HepG2 (cell line): ENCODE measurements around the gene IP6K3. TPM values are rescaled to one million over a fixed set of nuclear protein-coding genes. Genes with fewer than 3 reads are reported as not detected.

Experiments
- CHCHD3 ChIP-seq: sonication (generic); formaldehyde crosslinking; IDR thresholded peaks from 2 replicates; pipeline ENCODE4 v1.8.0; 2022; ENCODE audit warnings: mild to moderate bottlenecking, missing genetic modification reagents, moderate library complexity
- IKZF5 ChIP-seq: IDR thresholded peaks from 2 replicates; pipeline ENCODE4 v1.6.1; 2018; ENCODE audit warnings: missing genetic modification reagents, mild to moderate bottlenecking, missing compliant biosample characterization
- RXRB ChIP-seq: IDR thresholded peaks from 2 replicates; pipeline ENCODE4 v1.6.1; 2016; ENCODE audit warnings: borderline replicate concordance, missing genetic modification reagents, missing compliant biosample characterization
- TCF7 ChIP-seq: sonication (generic); IDR thresholded peaks from 2 replicates; pipeline ENCODE4 v1.6.1; 2016; ENCODE audit warnings: antibody characterized with exemption, low read depth
- THRA ChIP-seq: sonication (generic); formaldehyde crosslinking; IDR thresholded peaks from 2 replicates; pipeline ENCODE4 v1.4.0; 2020; ENCODE audit warnings: missing genetic modification reagents, borderline replicate concordance
- ZBTB21 ChIP-seq: sonication (generic); formaldehyde crosslinking; IDR thresholded peaks from 2 replicates; pipeline ENCODE4 v1.4.0; 2020; ENCODE audit warnings: missing genetic modification reagents
- ZFY ChIP-seq: sonication (generic); formaldehyde crosslinking; IDR thresholded peaks from 2 replicates; pipeline ENCODE4 v1.4.0; 2020; ENCODE audit warnings: missing genetic modification reagents
- ZMYM3 ChIP-seq: sonication (generic); formaldehyde crosslinking; IDR thresholded peaks from 2 replicates; pipeline ENCODE4 v1.5.1; 2020; ENCODE audit warnings: mild to moderate bottlenecking, missing genetic modification reagents
- ZNF44 ChIP-seq: sonication (generic); formaldehyde crosslinking; IDR thresholded peaks from 2 replicates; pipeline ENCODE4 v1.5.1; 2020; ENCODE audit warnings: mild to moderate bottlenecking, missing genetic modification reagents
- ZNF557 ChIP-seq: sonication (generic); formaldehyde crosslinking; IDR thresholded peaks from 2 replicates; pipeline ENCODE4 v1.4.0; 2020; ENCODE audit warnings: missing genetic modification reagents
- ZNF710 ChIP-seq: sonication (generic); formaldehyde crosslinking; IDR thresholded peaks from 2 replicates; pipeline ENCODE4 v1.5.0; 2020; ENCODE audit warnings: mild to moderate bottlenecking, missing genetic modification reagents, borderline replicate concordance
- polyA plus RNA-seq, 8 experiments: library from polyadenylated mRNA; depleted of rRNA in 3 of 8; stranded (reverse) in 7 of 8; unstranded in 1 of 8; fragments of >200 nt; fragmentation: Illumina TruSeq in 4 of 8; extraction: Trizol in 4 of 8; gene quantifications; 2 replicates each; pipeline versions ENCODE4 v1.2.1 to v1.2.3, GENCODE V29; 2011 to 2016; ENCODE audit warnings: low read depth in 4 of 8, missing spikeins in 1 of 8, mixed read lengths in 1 of 8; ENCODE audit not compliant: insufficient read depth in 1 of 8
- total RNA-seq, 5 experiments: library from RNA; depleted of rRNA; stranded (reverse); fragments of >200 nt; fragmentation: Illumina TruSeq; extraction: Trizol; gene quantifications; 2 replicates each; pipeline ENCODE4 v1.2.3, GENCODE V29; 2016; ENCODE audit warnings: low read depth in 1 of 5

Gene IP6K3
- total and polyA plus RNA-seq, 2 of the 13 experiments (the other 11 are each of a cell fraction or from before 2014, with no cell fraction given): 0.11 to 0.18 TPM

- TF ChIP-seq IKZF5 (no peak), RXRB (CRISPR knock-in tag) (peak; percentile 70; the same call in 1 of the 2 replicates), CHCHD3 (CRISPR knock-in tag) (no peak), ZNF710 (CRISPR knock-in tag) (no peak), TCF7 (no peak), ZFY (peak; percentile 10; the same call in 1 of the 2 replicates), ZMYM3 (CRISPR knock-in tag) (no peak), ZNF557 (CRISPR knock-in tag) (no peak), THRA (CRISPR knock-in tag) (peak; percentile 73; the same call in 1 of the 2 replicates), ZNF44 (CRISPR knock-in tag) (no peak), ZBTB21 (peak; percentile 87)
These were observed 1.2 kb downstream of the IP6K3 start (continued) for GRCh38 chr6:33745548-33745947.
